Mucosa of stomach (tissue), 1 donor: ENCODE measurements around the gene RPS21.
"Not testable (repeated sequence)": the region's sequence is repeated elsewhere in the genome, so short reads cannot be mapped to it uniquely, and the experiment has no call there.

Experiments
- H3K27me3 ChIP-seq: one replicate; pipeline ENCODE4 v1.7.0; 2013; ENCODE audit warnings: mild to moderate bottlenecking, low read length; ENCODE audit not compliant: control insufficient read depth, insufficient read depth
- H3K36me3 ChIP-seq: one replicate; pipeline ENCODE4 v1.7.0; 2013; ENCODE audit warnings: low read length; ENCODE audit not compliant: control insufficient read depth, insufficient read depth
- H3K4me1 ChIP-seq: one replicate; pipeline ENCODE4 v1.7.0; 2013; ENCODE audit warnings: mild to moderate bottlenecking, low read length; ENCODE audit not compliant: control insufficient read depth, insufficient read depth
- H3K4me3 ChIP-seq: one replicate; pipeline ENCODE4 v1.7.0; 2013; ENCODE audit warnings: low read length
- H3K9ac ChIP-seq: one replicate; pipeline ENCODE4 v1.7.0; 2013; ENCODE audit warnings: mild to moderate bottlenecking, low read length, moderate library complexity
- H3K9me3 ChIP-seq: one replicate; pipeline ENCODE4 v1.7.0; 2013; ENCODE audit warnings: mild to moderate bottlenecking, low read length, moderate library complexity; ENCODE audit not compliant: control insufficient read depth
- donor health status: Pancreatic carcinoma.

The RPS21 gene

GRCh38 chr20:62370807-62371587 is 15.9 kb upstream of the RPS21 start:
- H3K27me3 ChIP-seq: peaks cover 32% of the 10 kb centered on the region

GRCh38 chr20:62371588-62372041 is 15.3 kb upstream of the RPS21 start:
- H3K9ac ChIP-seq: no peak overlapping the region
- no peaks in the 10 kb centered on the region for H3K36me3 ChIP-seq
- H3K4me1 ChIP-seq: peaks cover 43% of the 10 kb centered on the region
- H3K9me3 ChIP-seq: no peaks in the 10 kb centered on the region
- peaks cover 27% of the 10 kb centered on the region for H3K27me3 ChIP-seq
- H3K4me3 ChIP-seq: no peak overlapping the region

More at GRCh38 chr20:62370807-62371587, 15.9 kb upstream of the RPS21 start:
- Histone ChIP-seq H3K4me3 (no peak overlapping the region), H3K9ac (no peak overlapping the region), H3K4me1 (peaks cover 44% of the 10 kb centered on the region), H3K9me3 (no peaks in the 10 kb centered on the region), H3K36me3 (no peaks in the 10 kb centered on the region)

GRCh38 chr20:62372042-62372993 is 14.6 kb upstream of the RPS21 start:
- Histone ChIP-seq H3K36me3 (no peaks in the 10 kb centered on the region), H3K9me3 (no peaks in the 10 kb centered on the region), H3K4me3 (no peak overlapping the region), H3K4me1 (peaks cover 47% of the 10 kb centered on the region), H3K27me3 (peaks cover 27% of the 10 kb centered on the region), H3K9ac (no peak overlapping the region)

GRCh38 chr20:62373631-62374179 is 13.2 kb upstream of the RPS21 start:
- not testable (repeated sequence) for H3K9me3 ChIP-seq, H3K9ac ChIP-seq, H3K4me3 ChIP-seq, H3K36me3 ChIP-seq
- peaks cover 38% of the 10 kb centered on the region for H3K4me1 ChIP-seq
- H3K27me3 ChIP-seq: peaks cover 14% of the 10 kb centered on the region

- H3K4me3 ChIP-seq: no peak overlapping the region
Observed at GRCh38 chr20:62374331-62375152, 12.4 kb upstream of the RPS21 start.

GRCh38 chr20:62376112-62377063 is 10.5 kb upstream of the RPS21 start:
- Histone ChIP-seq H3K36me3 (no peaks in the 10 kb centered on the region), H3K9me3 (no peaks in the 10 kb centered on the region), H3K4me1 (peaks cover 22% of the 10 kb centered on the region), H3K9ac (no peak overlapping the region), H3K4me3 (no peak overlapping the region), H3K27me3 (no peaks in the 10 kb centered on the region)

More at GRCh38 chr20:62374331-62375152, 12.4 kb upstream of the RPS21 start:
- Histone ChIP-seq H3K9me3 (no peaks in the 10 kb centered on the region), H3K4me1 (peaks cover 32% of the 10 kb centered on the region), H3K9ac (peak overlapping the region; percentile 25), H3K27me3 (peaks cover 8% of the 10 kb centered on the region), H3K36me3 (no peaks in the 10 kb centered on the region)

GRCh38 chr20:62377064-62377461 is 9.8 kb upstream of the RPS21 start:
- Histone ChIP-seq H3K36me3 (no peaks in the 10 kb centered on the region), H3K4me1 (peaks cover 22% of the 10 kb centered on the region), H3K27me3 (no peaks in the 10 kb centered on the region), H3K4me3 (no peak overlapping the region), H3K9me3 (no peaks in the 10 kb centered on the region), H3K9ac (no peak overlapping the region)

- Histone ChIP-seq H3K27me3 (no peaks in the 10 kb centered on the region), H3K4me1 (peaks cover 22% of the 10 kb centered on the region), H3K36me3 (no peaks in the 10 kb centered on the region), H3K4me3 (no peak overlapping the region), H3K9ac (no peak overlapping the region), H3K9me3 (no peaks in the 10 kb centered on the region)
Observed at GRCh38 chr20:62377615-62378178, 9.2 kb upstream of the RPS21 start.

- no peaks in the 10 kb centered on the region for H3K27me3 ChIP-seq
- no peaks in the 10 kb centered on the region for H3K9me3 ChIP-seq
- H3K4me3 ChIP-seq: no peak overlapping the region
- H3K9ac ChIP-seq: no peak overlapping the region
- H3K4me1 ChIP-seq: peaks cover 22% of the 10 kb centered on the region
- no peaks in the 10 kb centered on the region for H3K36me3 ChIP-seq
Observed at GRCh38 chr20:62378215-62378614, 8.7 kb upstream of the RPS21 start.

- Histone ChIP-seq H3K4me1 (peaks cover 13% of the 10 kb centered on the region), H3K27me3 (no peaks in the 10 kb centered on the region), H3K9ac (no peak overlapping the region), H3K36me3 (no peaks in the 10 kb centered on the region), H3K4me3 (no peak overlapping the region), H3K9me3 (no peaks in the 10 kb centered on the region)
Observed at GRCh38 chr20:62381202-62381797, 5.6 kb upstream of the RPS21 start.
